Measurements from ENCODE around the gene PTCH1.
A peak's percentile ranks its signal among the peaks of the same experiment; 100 is the strongest.

The PTCH1 gene

DNA sequence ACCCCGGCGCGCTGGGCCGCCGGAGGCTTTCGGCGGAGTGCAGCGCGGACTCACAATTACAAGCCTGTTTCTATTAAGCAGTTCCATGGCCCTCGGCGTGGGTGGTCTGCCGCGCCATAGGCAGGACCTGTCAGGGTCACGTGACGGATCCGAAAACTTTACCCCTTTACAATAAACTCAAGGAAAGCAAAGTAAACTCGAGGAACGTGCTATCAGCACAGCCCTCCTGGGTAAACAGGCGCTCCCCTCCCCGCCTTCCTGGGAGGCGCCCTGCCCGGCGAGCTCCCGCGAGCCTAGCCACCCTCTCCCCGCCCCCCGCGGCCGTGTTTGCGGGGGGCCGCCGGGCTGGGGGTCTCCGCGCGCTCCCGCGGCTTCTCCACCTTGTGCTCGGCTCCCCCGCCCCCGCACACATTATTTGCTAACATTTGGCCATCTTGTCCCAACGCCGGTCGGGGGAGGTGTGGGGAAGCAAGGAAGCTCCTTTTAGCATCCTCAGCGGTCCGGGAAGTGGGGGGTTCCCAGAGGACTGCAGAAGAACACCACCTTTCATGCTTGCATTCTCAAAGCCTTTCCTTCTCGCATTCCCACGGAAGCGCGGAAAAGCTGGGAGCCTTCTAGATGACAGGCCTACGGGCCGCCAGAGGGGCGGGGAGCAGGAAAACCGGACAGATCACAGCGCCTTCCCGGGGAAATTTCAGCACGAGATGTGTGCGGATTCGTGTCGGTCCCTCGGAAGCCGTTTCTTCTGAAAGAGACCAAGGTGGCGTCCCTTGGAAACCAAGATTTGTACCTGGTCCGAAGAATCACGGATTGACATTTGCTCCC lies at the start of gene PTCH1:
TSS of gene PTCH1 (minus strand) at position 238 of the 825 bp plus-strand sequence.
- DNase-seq (ENCODE audit: low read depth): peak; percentile 50

DNA sequence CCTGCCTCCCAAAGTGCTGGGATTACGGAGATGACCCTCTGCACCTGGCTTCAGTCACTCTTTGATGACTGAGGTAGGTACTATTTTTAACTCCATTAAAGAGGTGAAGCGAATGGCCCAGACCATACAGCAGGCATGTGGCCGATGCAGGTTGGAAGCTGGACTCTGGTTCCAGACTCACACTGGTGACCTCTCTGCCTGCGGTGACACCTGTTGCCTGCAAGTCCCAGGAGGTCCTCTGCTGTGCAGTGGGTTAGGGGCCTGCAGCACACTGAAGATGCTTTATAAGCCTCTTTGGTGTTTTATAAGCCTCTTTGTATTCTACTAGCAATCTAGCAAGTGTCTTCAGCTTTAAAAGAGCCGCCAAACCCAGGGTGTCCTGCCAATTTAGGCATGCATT lies 49.2 kb upstream of the PTCH1 start:
- no peak for DNase-seq (ENCODE audit: low read depth)

DNA sequence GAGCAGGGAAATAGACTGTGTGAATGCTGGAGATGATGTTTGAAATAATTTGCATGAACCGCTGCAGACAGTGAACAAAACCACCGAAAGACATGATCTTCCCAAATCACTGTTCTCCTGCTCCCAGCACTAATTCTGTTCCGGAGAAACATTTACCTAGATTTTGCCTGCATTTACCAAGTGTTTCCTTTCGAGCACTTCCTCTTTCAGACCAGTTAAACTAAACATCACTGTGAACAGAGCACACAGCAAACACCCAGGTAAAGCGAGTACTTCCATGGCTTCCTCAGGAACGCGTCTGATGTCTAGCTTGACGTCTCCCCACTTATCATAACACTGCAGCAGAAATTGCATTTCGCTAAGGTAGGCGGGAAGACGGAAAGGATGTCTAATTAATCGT lies 45.1 kb upstream of the PTCH1 start:
- DNase-seq (ENCODE audit: low read depth): no peak

- no peak for DNase-seq (ENCODE audit: low read depth)
These were observed 40.4 kb upstream of the PTCH1 start for GRCh38 chr9:95557142-95557541.

DNA sequence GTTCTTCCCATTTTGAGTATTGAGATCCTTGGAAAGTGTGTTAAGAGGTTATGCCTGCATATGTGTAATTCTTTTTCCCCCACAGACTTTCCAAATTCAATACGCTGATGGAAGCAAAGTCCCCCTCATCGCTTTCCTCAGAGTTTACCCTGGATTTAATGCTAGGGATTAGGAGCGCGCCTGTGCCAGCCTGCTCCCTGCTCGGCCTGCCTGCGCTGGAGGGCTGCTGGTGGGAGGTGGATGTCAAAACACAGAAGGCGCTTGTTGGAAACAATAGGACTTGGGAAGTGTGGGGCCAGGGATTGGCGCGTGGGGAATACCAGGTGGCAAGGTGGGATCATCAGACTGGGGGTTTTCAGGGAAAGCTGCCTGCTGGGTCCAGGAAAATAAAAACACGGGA lies 39.8 kb upstream of the PTCH1 start:
- no peak for DNase-seq (ENCODE audit: low read depth)

- no peak for DNase-seq (ENCODE audit: low read depth)
These were observed 36.2 kb upstream of the PTCH1 start for GRCh38 chr9:95552814-95553546.

DNA sequence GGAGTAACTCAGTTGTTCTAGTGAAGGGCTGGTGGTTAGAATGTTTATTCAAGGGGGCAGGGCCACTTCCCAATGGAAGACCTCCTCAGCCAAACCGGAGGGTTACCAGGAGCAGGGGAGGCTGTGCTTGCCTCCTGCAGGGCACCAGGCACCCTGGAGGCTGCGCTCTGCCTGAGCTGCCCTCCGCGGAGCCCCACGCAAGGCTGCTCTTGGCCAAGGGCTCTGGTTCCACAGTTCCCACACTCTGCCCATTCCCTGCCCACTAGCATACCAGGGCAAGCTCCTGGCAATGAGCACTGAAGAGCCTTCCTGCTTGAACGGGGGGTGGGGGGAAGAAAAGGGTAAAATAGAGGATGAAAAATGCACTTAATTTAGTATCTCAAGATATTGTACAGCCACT lies 35.5 kb upstream of the PTCH1 start:
- DNase-seq (ENCODE audit: low read depth): no peak

DNA sequence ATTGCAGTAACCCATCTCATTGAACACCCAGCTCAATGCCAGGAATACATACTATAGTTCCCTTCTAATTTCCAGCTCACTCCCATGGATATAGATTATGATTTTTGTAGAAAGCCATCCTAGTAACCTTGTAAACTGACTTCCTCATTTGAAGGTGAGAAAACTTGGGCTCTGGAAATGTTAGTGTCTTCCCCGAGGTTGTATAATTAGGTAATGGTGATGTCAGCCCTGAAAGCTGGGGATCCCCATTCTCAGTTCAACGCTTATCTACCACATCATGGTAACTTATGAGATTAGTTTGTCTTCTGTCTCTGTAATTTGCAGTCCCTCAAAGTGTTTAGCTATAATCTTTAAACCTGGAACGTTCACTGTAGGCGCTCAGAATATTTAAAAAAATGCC lies 34.6 kb upstream of the PTCH1 start:
- no peak for DNase-seq (ENCODE audit: low read depth)

GRCh38 chr9:95545831-95546567 lies 29.2 kb upstream of the PTCH1 start:
- no peak for DNase-seq (ENCODE audit: low read depth)

DNA sequence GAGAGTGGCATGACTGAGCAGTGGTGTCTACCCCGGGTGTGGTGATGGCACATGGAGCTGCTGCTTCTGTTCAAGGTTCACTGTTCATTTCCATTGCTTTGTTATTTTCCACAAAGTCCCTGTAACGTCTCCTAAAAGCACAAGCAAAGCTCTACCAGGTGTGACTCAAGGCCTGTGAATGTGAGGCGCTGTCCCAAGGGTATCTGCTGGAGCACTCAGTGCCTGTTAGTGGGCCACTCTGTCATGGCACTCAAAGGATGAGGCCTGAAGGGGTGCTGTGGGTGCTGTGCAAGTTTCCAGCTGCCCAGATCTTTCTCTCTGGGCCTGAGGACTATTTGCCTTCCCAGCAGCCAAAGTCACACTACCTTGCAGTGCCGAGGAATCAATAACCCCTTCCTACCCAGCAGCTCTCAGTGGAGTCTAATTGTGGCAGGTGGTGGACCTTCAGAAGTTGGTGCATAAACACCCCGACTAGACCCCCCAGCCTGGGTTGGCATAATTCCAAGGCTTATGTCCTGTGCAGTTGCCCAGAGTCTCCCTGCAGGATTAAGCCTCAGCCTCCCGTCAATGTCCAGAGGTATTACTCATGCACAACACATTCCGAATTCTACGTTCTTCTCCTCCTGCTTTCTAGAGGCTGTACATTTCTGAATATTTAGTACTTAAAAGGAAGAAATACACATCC lies 17.4 kb upstream of the PTCH1 start:
- DNase-seq (ENCODE audit: low read depth): no peak

DNA sequence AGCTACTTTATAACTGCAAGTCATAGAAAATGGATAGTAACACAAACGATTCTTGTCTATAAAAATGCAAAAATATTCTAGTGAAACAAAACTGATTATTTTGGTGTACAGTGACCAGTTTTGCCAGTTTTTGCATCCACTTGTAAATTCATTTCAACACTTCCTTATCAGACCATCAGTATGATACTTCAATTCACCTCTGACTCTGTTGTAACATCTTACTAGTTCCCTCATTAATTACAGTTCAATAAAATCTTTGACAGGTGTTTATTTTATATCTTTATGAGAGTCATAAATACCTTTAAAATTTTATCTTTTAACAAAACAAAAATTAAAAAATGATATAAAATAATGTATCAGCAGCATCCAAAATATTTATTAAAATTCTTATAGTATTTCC lies 13.1 kb upstream of the PTCH1 start:
- DNase-seq (ENCODE audit: low read depth): no peak

GRCh38 chr9:95528908-95529502 lies 12.2 kb upstream of the PTCH1 start:
- DNase-seq (ENCODE audit: low read depth): no peak

- no peak for DNase-seq (ENCODE audit: low read depth)
These were observed 6.2 kb upstream of the PTCH1 start for GRCh38 chr9:95522871-95523370.

GRCh38 chr9:95521699-95522098 lies 4.9 kb upstream of the PTCH1 start:
- no peak for DNase-seq (ENCODE audit: low read depth)

- DNase-seq (ENCODE audit: low read depth): no peak
These were observed 1.0 kb upstream of the PTCH1 start for GRCh38 chr9:95517559-95518425.

DNA sequence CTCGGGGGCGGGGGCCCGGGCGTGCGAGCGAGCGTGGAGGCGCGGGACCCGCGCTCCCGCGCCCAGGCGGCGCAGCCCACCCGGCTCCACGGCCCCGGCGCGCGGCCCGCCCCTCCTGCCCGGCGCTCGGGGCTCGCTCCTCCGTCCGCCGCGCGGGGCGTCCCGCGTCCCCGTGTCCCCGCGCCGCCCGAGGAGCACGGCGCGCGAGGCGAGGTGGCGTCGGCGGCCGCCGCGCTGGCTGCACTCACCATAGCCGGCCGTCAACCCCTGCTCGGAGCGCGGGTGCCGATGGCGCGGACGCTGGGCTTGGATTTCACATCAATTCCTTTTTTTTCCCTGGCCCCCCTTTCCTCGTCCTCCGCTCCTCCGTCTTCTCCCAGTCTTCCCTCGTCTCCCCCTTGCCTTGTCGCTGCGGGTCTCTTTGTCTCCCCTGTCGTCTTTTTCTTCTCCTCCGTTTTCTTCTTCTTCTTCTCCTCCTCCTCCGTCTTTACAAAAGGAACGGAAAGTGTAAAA lies 494 bp downstream of the PTCH1 start:
- DNase-seq (ENCODE audit: low read depth): no peak

DNA sequence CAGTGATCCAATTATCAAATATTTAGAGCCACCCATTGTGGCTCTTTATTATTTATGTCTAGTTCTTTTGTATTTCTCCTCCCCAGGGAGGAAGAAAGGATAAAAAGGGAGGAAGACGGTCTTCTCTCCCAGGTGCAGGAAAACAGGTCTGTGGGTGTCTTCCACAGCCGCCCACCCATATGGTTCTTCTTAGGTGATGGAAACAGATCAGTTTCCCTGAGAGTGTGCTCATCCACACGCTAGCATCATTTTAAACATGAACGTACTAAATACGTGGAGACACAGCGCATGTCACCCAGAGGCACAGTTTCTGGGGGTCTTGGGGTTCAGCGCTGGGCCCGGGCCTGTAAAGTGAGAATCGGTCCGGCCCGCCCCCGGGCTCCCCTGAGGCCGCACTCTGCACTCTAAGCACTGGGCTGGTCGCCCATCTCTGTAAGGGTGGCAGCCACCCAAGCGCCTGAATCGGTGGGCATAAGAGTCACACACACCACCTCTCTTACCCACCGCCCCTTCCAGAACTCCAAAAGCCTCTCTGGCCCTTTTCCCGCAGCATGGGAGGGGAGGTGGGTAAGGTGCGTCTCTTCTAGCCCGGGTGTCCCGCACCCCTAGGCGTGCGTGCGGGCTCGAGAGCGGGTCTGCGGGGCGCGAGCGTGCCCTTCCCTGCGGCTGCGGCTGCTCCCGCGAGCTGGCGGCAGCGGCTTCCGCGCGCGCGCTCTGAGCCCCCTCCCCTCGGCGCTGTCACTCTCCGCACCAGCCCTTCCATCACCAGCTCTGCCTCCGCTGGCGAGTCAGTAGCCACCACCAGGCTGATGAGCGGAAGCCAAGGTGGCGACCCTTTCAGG lies 1.3 kb downstream of the PTCH1 start:
- DNase-seq (ENCODE audit: low read depth): no peak

- DNase-seq (ENCODE audit: low read depth): no peak
These were observed 2.4 kb downstream of the PTCH1 start for GRCh38 chr9:95514342-95514741.

DNA sequence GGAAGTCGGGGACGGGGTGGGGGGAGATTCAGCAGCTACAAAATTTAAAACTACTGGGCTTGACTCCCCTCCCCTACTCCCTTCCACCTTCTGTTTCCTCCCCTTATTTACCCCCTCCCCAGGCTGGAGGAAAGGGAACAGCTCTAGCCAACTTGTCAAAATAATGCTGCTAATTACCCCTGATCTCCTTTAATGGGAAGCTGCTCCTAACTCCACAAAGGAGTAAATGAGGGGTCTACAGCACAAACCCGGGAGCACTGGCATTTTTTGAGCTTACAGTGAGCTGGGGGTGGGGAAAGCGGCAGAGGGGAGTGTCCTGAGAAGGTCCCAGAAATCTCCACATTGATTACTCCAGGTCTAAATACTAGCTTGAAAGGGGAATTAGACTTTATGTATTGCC lies 3.1 kb downstream of the PTCH1 start:
- DNase-seq (ENCODE audit: low read depth): no peak

DNA sequence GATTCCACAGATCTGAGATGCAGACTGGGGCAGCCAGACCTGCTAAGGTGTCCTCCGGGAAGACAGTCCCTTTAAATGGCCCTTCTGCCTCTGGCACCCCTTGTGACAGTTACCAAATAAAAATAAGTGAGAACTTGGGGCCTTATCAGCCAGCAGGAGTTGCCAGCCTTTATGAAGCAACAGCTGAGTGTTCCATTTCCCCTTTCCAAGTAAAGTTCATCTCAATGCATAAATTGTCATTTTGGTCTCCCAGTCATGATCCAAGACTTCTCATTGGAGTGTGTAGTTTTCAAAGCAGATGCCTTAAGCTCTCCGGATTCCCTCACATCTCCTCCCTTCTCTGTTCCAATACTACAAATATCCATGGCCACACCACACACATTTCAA lies 4.1 kb downstream of the PTCH1 start:
- DNase-seq (ENCODE audit: low read depth): no peak
